HepG2 (cell line): ENCODE data around the gene COBL.

Experiments
- SMYD3 ChIP-seq: sonication (generic); formaldehyde crosslinking; IDR thresholded peaks from 2 replicates; pipeline ENCODE4 v1.8.1; 2023; ENCODE audit warnings: mild to moderate bottlenecking, missing genetic modification reagents
- ZFAT ChIP-seq: sonication (generic); formaldehyde crosslinking; conservative IDR thresholded peaks from 2 replicates; pipeline ENCODE4 v1.8.1; 2023; ENCODE audit warnings: missing genetic modification reagents, inconsistent platforms
- ZNF761 ChIP-seq: sonication (generic); formaldehyde crosslinking; conservative IDR thresholded peaks from 2 replicates; pipeline ENCODE4 v1.4.0; 2020; ENCODE audit warnings: mild to moderate bottlenecking, missing genetic modification reagents
- TF ChIP-seq, protein P1 (sequence below): sonication (generic); formaldehyde crosslinking; IDR thresholded peaks from 2 replicates; pipeline ENCODE4 v1.8.0; 2022; ENCODE audit warnings: low read depth, missing genetic modification reagents

DNA sequence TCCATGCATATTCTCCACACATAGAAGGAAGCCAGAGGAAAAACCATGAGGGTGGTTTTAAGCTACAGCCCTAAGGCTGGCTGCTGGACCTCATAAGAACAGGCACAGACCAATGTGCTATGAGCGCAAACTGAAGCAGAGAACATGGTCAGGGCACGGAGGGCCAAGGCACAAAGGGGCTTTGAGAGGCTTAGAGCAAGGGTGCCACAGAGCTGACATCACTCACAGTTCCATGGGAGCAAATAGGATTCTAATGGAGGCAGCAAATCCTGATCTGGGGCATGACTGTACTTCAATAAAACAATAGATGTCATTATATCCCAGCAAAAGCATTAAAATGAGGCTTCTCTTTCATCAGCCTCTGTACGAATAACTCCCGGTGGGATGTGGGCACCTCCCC, 162.4 kb downstream of the COBL start:
- TF ChIP-seq, protein P1, sequence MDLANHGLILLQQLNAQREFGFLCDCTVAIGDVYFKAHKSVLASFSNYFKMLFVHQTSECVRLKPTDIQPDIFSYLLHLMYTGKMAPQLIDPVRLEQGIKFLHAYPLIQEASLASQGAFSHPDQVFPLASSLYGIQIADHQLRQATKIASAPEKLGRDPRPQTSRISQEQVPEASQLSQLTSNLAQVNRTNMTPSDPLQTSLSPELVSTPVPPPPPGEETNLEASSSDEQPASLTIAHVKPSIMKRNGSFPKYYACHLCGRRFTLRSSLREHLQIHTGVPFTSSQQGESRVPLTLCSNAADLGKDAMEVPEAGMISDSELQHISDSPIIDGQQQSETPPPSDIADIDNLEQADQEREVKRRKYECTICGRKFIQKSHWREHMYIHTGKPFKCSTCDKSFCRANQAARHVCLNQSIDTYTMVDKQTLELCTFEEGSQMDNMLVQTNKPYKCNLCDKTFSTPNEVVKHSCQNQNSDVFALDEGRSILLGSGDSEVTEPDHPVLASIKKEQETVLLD (CRISPR knock-in tag): no peak
- TF ChIP-seq SMYD3 (CRISPR knock-in tag): no peak
- TF ChIP-seq ZNF761 (CRISPR knock-in tag): no peak
- no peak for TF ChIP-seq ZFAT (CRISPR knock-in tag)
